DMS153 treated with DMSO at 0.1 percent for 48 hours (cell line): ENCODE data around the gene ZNF618.

Source experiments
- DNase-seq: peaks from one replicate; lab custom pipeline; 2025; ENCODE audit not compliant: unreplicated experiment; lab: John Stamatoyannopoulos, UW

Gene ZNF618

DNA sequence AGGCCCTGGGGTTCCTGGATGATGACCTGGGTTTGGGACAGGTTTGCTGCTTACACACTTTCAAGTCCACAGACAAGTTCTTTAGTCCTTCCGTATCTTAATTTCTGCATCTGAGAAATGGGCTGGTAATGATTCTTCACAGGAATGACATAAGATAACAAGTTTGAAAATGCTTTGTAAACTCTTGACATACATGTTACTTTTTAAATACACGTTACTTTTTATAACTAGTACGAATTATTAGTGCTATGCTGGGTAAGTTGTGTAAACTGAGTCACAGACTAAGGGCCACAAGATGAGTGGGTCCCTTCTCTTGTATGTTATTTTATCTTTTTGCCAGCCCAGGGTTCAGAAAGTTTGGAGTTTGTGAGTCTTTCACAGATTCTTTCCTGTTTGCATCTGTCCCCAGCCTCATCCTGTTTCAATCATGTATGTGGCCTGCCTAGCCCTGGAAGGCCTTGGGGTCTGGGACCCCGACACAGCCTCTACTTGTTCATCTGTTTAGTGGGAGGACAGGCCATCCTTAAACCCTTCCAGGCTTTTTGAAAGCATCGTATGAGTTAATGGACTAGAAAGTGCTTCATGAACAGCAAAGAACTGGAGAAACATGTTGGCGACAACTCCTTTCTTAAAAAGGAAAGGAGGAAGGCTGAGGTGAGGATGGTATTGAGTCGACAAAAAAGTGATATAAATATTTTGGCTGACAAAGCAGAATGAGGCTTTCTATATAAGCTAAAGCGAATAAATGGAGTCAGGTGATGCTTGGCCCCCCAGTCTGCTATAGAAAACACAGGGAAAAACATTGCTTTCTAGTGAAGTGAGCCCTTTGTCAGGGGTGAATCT, 9.3 kb downstream of the ZNF618 start:
- no peak for DNase-seq

DNA sequence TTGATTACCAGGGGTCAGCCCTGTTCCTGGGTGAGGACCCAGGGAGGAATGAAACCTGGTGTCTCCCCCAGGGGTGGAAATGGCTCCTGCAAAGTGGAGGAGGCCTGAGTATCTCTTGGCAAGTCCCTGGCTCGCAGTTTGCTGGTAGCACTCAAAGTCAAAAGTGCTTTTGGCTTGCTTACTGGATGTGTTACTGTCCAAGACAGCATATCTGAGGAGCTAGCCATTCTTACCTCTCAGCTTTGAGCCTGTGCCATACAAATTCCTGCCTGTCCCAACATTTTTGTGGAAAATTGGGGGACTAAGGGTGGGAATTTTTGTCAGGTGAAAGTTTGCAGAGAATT, 9.9 kb downstream of the ZNF618 start:
- no peak for DNase-seq

DNA sequence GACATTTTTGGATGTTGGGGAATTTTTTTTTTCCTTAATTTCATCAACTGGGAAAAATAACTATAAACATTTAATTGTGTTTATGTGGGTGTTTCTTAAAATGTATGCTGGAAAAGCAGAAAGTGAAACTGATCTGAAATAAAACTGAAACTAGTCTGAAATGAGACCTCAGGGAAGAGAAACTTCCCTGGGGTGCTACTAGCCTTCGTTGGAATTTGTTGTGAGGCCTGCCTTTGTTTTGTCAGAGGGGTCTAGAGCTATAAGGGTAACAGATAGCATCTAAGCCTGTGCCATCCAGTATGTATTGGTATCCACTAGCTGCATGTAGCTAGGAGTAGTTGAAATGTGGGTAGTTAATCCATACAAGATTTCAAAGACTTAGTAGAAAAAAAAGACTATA, 10.4 kb downstream of the ZNF618 start:
- DNase-seq: no peak

DNA sequence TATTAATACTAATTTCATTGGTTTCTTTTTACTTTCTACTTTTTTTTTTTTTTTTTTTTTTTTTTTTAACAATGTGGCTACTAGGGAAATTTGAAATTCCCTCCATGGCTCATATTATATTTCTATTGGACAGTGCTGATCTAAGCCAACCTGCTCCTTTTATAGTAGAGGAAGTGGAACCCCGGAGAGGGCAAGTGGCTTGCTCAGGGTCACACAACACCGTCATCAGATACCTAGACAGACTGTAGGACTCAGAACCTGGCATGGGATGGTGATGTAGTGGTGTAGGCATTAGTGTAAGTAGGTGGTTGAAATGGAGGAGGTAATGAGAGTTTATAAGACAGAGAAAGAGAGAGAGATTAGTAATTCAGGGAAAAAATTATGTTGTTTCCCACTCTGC, 10.8 kb downstream of the ZNF618 start:
- DNase-seq: no peak

DNA sequence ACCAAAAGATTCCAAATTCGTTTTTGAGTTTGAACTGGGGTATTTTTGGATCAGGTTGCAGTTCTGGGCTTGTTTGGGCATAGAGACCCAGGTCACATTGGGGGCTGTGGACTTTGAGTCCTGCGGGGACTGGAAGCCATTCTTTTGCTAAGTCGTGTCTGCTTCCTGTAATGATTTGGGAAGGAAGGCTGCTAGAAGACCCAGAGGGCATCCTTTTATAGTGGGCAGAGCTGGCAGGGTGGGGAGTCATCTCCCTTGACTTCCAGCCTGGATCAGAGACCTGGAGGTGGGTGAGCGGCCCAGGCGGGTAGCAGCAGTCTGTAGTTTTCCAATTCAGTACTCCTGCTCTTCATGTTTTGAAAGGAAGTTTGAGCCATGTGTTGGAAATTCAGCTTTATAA, 11.3 kb downstream of the ZNF618 start:
- DNase-seq: no peak

DNA sequence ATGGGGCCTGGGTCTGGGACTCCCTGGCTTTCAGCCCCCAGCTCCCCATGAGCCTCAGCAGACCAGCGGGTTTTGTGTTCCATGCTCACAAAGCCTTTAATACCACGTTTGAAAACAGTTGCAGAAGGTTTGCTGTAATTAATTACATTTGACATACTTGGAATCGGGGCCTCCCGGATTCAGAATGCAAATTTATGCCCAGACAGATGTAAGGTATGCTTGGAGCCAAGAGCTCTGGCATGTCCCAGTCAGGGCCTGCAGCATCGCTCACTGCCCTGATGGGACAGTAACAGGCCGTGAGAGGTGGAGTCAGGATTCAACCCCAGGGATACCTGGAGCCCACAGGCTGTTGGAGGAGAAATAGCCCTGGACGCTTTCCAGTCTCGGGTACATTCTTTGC, 12.2 kb downstream of the ZNF618 start:
- no peak for DNase-seq

DNA sequence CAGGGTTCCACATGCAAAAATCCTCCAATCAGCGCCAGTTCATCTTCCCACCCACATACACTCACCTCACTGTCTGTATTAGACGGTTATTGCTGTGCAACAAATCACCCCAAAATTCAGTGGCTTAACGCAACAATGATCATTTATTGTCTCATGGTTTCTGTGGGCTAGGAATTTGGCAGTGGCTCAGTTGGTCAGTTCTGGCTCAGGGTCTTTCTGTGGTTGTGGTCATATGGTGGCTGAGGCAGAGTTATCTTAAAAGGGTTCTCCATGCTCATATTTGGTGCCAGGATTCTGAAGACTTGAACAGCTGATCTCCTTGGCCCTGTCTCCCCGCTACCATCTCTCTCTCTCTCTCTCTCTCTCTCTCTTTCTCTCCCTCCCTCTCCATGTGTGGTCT, 12.9 kb downstream of the ZNF618 start:
- DNase-seq: no peak

DNA sequence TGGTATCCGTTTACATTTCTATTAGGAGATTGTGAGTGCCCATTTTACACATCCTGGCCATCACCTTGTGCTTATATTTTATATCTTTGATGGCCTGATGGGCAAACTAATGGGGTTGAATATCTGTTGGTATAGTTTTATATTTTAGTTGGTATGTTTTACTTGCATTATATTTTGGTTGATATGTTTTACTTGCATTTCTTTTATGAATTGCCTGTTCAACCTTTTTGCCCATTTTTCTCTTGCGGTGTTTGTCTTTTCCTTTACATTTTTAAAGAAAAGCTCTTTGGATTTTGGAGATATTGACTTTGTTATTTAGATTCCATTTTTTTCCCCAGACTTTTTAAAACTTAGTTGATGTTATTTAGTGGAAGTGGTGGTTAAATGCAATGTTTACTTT, 14.6 kb downstream of the ZNF618 start:
- no peak for DNase-seq

DNA sequence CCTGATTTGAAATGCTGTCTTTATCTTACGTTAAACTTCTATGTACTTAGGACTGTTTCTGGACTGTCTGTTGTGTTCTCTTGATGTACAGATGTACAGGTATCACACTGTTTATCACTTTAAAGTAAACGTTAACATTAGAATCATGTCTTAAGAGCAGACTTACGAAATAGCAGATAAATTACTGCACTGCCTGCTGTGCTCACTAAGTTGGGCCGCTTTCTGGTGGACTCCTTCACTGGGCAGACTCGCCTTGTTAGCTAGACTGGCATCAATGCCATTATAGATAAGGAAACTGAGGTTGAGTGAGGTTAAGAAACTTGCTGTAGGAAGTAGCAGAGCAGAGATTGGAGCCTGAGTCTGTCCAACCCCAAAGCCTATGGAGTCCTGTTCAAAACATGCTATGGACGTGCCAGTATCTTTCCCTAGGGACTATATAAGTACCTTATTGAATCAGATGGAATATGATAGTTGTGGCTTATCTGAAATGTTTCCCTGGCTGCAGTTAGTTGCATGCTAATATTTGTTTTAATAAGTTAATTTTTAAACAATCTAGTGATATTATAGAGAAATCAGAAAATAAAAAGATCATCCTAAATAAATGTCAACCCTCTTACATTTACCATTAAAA, 16.9 kb downstream of the ZNF618 start:
- DNase-seq: no peak

DNA sequence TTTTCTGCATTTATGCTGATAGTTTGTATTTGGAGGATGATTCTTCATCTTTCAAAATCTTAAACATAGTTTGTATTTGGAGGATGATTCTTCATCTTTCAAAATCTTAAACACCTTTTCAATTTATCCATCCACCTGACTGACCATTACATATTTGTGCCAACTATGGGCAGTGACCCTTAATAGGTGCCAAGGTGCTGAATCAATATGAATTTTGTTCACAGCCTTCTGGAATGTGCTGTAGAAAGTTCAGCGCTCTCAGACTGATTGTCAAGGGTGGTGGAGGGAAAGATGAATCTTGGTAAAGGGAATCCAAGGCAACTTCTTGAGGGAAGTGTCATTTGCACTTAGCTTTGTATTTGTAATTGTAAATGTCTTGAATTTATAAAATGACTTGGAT, 18.1 kb downstream of the ZNF618 start:
- no peak for DNase-seq

DNA sequence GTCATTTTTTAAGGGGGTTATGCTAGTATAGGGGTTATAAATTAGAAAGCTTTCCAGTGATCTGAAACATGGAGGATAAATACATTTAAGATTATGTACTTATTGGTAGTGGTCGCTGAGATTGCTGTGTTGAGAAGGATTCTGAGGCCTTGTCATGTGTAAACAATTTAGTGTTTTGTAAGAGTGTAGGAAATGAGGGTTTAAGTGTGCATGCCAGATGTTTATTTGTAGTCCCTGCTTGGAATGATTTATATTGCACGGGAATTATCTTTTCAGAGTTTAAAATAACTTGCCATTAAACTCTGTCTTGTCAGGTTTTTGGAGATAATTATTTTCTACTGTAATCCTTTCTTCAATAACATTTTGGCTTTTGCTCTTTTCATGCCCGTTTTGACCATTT, 19.4 kb downstream of the ZNF618 start:
- no peak for DNase-seq

DNA sequence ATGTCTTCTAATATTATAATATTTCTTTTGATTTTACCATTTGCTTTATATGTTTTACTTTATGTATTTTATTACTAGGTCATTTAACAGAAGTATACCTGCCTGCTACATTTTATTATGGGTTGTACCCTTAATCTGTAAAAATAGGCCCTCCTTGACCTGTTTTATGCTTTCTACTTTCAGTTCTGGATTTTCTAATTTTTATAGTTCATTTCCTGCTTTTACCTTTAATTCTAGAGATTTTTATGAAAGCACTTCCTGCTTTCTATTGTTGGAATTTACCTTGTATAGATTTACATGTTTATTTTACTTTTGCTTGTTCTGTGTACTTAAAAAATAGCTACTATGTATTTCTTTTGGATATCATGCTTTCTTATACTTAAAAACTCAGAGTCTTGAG, 20.6 kb downstream of the ZNF618 start:
- no peak for DNase-seq

DNA sequence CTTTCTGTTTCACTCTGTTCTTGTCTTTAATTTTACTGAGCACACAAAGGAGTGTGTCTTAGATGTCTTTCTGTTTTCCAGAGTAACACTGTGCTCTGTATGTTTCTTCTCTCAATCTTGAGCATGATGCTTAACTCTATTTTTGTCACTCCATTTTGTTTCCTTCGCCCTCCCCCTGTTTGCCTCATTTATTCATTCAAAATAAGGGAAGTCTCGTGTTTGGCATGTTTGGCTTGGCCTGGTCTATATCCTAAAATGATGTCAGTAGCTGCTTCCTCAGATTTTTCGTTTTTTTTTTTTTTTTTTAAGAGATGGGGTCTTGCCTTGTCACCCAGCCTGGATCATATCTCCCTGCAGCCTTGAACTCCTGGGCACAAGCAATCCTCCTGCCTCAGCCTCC, 22.0 kb downstream of the ZNF618 start:
- no peak for DNase-seq

DNA sequence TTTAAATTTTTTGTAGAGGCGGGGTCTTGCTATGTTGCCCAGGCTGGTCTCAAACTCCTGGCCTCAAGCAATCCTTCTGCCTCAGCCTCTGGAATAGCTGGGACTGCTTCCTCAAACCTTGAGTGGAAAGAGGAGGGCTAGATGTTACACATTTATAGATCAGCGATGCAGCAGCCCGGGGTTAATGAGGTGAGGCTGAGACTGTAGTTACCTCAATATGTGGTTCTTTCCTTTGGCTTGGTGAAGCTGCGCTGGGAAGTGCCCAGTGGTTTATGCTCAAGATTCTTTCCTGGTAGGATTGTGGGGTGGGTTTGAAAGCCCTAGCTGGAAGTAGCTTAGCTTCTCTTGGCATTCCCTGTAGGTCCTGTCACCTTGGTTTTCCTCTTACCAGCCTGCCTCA, 22.5 kb downstream of the ZNF618 start:
- DNase-seq: no peak

DNA sequence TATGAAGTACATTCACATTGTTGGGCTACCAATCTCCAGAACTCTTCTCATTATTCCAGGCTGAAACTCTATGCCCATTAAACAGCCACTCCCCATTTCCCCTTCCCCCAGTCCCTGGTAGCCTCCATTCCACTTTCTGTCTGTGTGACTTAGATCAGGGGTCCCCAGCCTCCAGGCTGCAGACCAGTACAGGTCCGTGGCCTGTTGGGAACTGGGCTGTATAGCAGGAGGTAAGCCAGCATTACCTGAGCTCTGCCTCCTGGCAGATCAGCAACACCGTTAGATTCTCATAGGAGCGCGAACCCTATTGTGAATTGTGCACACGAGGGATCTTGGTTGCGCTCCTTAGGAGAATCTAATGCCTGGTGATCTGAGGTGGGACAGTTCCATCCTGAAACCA, 23.1 kb downstream of the ZNF618 start:
- no peak for DNase-seq

DNA sequence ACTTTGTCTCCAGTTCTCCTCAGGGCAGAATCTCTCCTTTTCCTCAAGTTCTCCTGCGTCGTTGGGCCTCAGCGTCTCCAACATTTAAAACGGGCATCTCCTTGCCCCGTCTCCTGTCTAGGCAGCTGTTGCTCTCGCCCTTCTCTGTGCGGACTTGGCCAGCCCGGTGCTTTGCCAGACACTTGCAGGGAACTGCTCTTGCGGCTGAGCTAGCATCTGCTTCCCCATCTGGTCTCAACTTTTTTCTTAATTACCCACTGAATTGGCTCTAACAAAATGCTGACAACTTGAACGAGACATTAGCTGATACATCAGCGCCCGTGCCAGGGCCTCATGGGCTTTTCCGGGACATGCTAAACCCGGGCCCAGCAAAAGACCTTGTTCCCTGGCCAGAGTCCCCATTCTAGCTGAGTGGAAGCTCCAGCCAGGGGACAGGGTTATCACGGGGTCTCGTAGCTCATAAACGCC, 25.1 kb downstream of the ZNF618 start:
- DNase-seq: no peak

DNA sequence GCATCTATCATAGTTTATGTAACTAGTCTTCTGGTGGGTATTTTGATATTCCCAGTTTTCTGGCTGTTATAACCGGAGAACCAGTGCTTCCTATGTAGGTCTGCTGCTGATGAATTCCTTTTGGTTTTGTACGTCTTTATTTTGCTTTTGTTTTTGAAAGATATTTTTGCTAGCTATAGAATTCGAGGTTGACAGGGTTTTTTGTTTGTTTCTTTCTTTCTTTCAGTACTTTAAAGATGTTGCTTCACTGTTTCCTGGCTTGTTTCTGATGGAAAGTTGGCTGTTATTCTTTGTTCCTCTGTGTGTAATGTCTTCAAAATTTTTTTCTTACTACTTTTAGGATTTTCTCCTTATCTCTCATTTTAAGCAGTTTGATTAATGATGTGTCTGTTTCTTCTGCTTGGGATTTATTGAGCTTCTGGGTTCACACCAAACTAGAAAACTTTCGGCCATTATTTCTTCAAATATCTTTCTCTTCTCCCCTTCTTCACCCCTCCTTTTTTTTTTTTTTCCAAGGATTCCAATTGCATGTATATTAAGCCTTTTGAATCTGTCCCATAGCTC, 27.5 kb downstream of the ZNF618 start:
- no peak for DNase-seq

DNA sequence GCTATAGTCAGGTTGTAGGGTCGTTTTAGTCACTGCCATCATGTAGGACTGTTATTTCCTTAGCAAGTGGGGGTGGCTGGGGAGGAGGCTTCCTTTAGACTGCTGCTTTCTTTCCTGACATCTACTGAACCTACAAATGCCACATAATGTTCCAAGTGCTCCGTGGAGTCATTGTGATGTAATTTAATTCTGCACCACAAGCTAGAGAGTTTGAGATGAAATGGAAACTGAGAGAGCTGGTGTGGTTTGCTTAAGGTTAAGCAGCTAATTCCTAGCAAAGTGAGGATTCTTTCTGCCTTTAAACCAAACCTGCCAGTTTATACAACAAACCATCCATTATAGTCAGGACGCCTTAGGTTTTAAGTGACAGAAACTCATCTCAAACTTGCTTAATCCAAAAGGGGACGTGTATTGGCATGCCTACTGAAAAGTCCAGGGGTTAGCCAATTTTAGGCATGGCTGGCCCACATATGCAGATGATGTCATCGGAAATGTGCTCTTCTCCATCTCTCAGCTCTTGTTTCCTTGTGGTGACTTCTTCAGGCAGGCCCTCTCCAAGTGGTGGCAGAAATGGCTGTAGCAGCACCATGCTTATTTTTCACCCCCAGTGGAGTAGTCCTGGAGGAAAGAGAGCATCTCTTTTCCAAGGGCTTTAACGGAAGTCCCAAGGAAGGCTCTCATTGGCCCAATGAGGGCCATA, 30.5 kb downstream of the ZNF618 start:
- no peak for DNase-seq

DNA sequence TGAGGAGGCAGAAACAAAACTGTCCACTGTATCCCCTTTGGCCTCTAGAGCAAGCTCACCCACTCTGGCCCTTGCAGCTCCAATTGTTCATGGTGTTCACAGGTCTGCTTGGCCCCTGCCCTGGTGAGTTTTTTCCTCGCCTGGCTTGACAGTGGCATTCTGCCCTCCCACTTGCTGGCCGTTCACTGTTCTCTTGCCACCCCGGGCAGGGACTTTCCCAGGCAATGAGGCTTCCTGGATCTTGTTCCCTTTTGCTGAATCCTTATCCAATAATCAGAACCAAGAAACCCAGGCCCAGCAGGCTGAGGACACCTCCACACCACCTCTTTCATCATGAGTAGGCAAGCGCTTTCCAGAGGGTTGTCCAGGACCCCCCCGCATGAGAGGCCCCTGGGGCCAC, 31.2 kb downstream of the ZNF618 start:
- DNase-seq: no peak

DNA sequence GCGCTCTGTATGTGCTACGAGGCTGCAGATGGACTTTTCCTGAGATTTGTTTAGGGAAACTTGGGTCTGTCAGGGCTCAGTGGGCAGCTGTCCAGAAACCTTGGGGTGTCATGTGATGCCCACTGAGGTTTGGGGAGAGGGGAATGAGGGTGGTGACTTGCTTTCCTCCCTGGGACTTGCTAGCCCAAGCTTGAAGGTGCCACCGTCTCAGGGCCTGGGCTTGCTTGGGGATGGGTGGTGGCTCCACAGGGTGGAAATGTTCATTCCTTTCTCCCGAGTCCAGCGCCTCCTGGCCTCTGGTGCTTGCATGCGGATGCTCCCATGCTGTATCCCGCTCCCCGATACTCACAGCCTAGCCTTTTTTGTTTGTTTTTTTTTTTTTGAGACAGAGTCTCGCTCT, 33.3 kb downstream of the ZNF618 start:
- no peak for DNase-seq

DNA sequence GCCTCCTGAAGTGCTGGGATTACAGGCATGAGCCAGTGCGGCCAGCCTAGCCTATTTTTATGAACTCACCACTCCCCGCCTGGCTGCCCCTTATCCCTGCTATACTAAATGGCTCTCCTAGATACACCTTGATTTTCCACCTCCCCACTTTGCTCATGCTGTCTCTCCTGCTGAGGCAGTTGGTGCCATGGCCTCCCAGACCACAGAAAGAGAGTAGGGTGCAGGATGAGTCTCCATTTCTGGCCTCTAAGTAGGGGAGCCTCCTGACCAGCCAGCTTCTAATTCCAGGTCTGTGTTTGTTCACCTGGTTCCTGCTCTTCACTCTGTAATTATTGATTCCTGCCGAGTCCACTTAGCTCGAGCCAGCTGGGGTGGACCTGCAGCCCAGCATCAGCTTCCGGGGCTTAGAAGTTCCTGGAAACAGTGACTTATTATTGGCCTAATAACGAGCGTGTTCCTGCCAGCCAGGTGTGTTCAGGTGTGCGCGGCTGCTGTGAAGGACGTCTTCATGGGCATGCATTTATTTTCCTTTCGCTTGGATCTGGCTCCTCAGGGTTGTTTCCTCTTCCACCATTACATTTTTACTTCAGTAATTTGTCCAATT, 34.0 kb downstream of the ZNF618 start:
- peak; percentile 55 for DNase-seq
